ENCODE measurements around the gene ACIN1. TPM values are rescaled to one million over a fixed set of nuclear protein-coding genes. Genes with fewer than 3 reads are reported as not detected.

ACIN1 gene
- total RNA-seq, 1 donor from 2014 or later, result 62.1 TPM

DNA sequence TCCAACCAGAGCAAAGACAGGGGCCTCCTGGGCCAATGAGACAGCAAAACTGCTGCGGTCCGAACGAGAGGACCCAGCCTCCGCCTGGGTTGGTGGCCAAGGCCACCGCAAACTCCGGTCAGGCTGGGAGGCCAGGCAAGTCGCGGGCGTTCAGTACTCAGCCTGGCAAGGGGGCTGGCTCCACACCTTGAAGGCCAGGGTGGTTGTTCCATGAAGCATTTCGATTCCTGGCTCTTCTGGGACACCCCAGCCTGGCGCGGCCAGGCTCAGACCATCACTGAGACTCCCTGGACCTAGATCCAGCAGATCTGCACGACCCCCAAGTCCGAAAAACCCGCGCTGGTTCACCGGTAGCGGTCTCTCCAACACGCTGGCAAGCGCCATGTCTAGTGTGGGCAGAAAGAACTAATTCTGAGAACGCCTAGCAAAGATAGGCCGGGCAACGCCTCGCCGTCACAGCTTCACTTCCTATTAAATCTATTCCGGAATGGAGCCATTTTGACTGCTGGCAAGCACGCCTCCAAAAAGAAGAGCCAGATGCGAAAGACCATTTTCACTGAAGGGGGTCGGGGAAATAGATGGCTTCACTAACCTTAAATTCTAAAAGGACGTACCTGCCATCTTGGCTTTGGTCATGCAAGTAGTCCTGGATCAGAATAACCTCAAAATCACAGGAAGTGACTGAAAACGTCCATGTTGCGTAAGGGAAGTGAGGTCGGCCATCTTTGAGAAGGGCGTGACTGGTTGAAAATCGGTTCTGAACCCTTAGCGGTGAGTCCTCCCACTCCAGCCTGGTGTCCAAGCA, 60.2 kb downstream of the ACIN1 start, which contains the start of gene PSMB5:
PSMB5 (minus strand) TSS at position 403 of the 805 bp plus-strand sequence; CDS start at position 384, 19 bp downstream.
- Histone ChIP-seq H3K9ac (ENCODE audit: low read depth in 1 of 3, low read length in 3 of 3) (peak within 1 kb of the TSS; percentile 98 to 99 (median 99)), H3K36me3 (ENCODE audit: control insufficient read depth in 3 of 3, insufficient read depth in 3 of 3, low read length in 3 of 3) (peaks cover 15 to 20% (median 17%) of the 10 kb centered on the region in 3 donors), H3K4me1 (ENCODE audit: control insufficient read depth in 3 of 3, insufficient read depth in 3 of 3, low read length in 3 of 3) (peaks cover 10 to 21% (median 17%) of the 10 kb centered on the region in 3 donors), H3K9me3 (ENCODE audit: control insufficient read depth in 3 of 3, low read length in 3 of 3) (no peaks in the 10 kb centered on the region), H3K27ac (ENCODE audit: low read depth, low read length) (peak within 1 kb of the TSS; percentile 98), H3K27me3 (ENCODE audit: control insufficient read depth in 3 of 3, insufficient read depth in 3 of 3, low read length in 3 of 3) (no peaks in the 10 kb centered on the region), H3K4me3 (ENCODE audit: low read length in 3 of 3) (peak within 1 kb of the TSS; percentile 89 to 97 (median 97))

DNA sequence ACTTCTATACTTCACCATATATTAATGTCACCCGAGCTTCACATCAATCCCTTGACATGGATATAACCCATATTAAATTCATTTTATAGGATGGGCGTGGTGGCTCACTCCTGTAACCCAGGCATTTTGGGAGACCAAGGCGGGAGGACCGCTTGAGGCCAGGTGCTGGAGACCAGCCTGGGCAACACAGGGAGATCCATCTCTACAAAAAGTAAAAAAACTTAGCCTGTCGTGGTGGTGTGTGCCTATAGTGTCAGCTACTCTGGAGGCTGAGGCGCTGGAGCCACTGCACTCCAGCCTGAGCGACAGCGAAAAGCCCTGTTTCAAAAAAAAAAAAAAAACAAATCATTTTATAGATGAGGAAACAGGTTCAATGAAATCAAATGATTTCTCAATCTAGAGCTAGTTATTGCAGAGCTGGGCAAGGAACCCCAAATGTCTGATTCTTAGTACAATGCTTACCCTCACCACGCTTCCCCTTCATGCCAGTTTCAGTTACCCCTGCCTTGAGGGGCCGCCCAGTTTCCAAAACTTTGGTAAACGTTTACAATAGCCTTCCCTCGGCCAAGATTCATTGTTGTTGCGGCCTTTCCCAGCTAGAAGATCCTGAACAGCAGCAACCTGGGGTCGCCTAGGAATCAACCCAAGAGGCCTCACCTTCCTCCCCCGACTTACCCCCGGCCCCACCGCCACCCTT, 61.0 kb downstream of the ACIN1 start:
- H3K4me3 ChIP-seq (ENCODE audit: low read length in 3 of 3), result peak overlapping the region; percentile 89 to 97 (median 97)
- no peaks in the 10 kb centered on the region for H3K27me3 ChIP-seq (ENCODE audit: control insufficient read depth in 3 of 3, insufficient read depth in 3 of 3, low read length in 3 of 3)
- peaks cover 10 to 24% (median 21%) of the 10 kb centered on the region in 3 donors for H3K4me1 ChIP-seq (ENCODE audit: control insufficient read depth in 3 of 3, insufficient read depth in 3 of 3, low read length in 3 of 3)
- H3K27ac ChIP-seq (ENCODE audit: low read depth, low read length), result peak overlapping the region; percentile 98
- H3K36me3 ChIP-seq (ENCODE audit: control insufficient read depth in 3 of 3, insufficient read depth in 3 of 3, low read length in 3 of 3), result peaks cover 17 to 23% (median 18%) of the 10 kb centered on the region in 3 donors
- H3K9ac ChIP-seq (ENCODE audit: low read depth in 1 of 3, low read length in 3 of 3), result peak overlapping the region; percentile 98 to 99 (median 99)
- no peaks in the 10 kb centered on the region for H3K9me3 ChIP-seq (ENCODE audit: control insufficient read depth in 3 of 3, low read length in 3 of 3)

DNA sequence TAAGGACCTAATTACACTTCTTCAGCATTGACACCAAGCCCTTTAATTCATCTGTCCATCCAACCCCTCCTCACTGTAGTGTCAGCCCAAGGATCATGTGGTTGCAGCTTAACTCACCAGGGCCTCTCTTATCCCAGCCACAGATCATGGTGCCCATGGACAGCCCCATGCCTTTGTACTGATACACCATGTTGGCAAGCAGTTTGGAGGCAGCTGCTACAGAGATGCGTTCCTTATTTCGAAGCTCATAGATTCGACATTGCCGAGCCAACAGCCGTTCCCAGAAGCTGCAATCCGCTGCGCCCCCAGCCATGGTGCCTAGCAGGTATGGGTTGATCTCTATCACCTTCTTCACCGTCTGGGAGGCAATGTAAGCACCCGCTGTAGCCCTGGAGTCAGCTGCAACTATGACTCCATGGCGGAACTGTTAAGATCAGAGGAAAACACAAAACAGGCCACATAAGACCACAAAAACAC, 61.6 kb downstream of the ACIN1 start:
- no peaks in the 10 kb centered on the region for H3K9me3 ChIP-seq (ENCODE audit: control insufficient read depth in 3 of 3, low read length in 3 of 3)
- H3K9ac ChIP-seq (ENCODE audit: low read depth in 1 of 3, low read length in 3 of 3), result peak overlapping the region in 2 of 3 donors; percentile 98 to 99
- no peaks in the 10 kb centered on the region for H3K27me3 ChIP-seq (ENCODE audit: control insufficient read depth in 3 of 3, insufficient read depth in 3 of 3, low read length in 3 of 3)
- peak overlapping the region; percentile 54 to 97 (median 89) for H3K4me3 ChIP-seq (ENCODE audit: low read length in 3 of 3)
- H3K4me1 ChIP-seq (ENCODE audit: control insufficient read depth in 3 of 3, insufficient read depth in 3 of 3, low read length in 3 of 3), result peaks cover 10 to 24% (median 21%) of the 10 kb centered on the region in 3 donors
- H3K36me3 ChIP-seq (ENCODE audit: control insufficient read depth in 3 of 3, insufficient read depth in 3 of 3, low read length in 3 of 3), result peaks cover 21 to 26% (median 24%) of the 10 kb centered on the region in 3 donors
- no peak overlapping the region for H3K27ac ChIP-seq (ENCODE audit: low read depth, low read length)

DNA sequence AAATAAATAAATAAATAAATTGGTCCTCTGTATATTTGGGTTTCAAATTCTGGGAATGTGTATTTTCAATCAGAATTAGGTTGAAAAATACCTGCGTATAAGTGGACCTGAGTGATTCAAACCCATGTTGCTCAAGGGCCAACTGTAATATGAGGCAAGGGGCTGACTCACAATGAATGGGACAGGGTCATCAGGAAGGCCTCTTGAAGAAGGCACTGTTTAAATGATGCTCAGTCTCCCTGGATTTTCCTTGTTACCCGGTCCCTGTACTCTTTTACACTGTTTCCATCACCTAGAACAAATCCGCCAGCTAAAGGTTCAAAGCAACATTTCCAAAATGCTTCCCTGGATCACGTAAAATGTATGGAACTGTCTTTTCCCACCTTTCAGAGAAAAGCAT, 64.0 kb downstream of the ACIN1 start:
- H3K4me1 ChIP-seq (ENCODE audit: control insufficient read depth in 3 of 3, insufficient read depth in 3 of 3, low read length in 3 of 3), result peaks cover 10 to 27% (median 21%) of the 10 kb centered on the region in 3 donors
- H3K36me3 ChIP-seq (ENCODE audit: control insufficient read depth in 3 of 3, insufficient read depth in 3 of 3, low read length in 3 of 3), result peaks cover 28 to 29% (median 28%) of the 10 kb centered on the region in 3 donors
- no peak overlapping the region for H3K27ac ChIP-seq (ENCODE audit: low read depth, low read length)
- no peak overlapping the region for H3K9ac ChIP-seq (ENCODE audit: low read depth in 1 of 3, low read length in 3 of 3)
- no peaks in the 10 kb centered on the region for H3K9me3 ChIP-seq (ENCODE audit: control insufficient read depth in 3 of 3, low read length in 3 of 3)
- no peaks in the 10 kb centered on the region for H3K27me3 ChIP-seq (ENCODE audit: control insufficient read depth in 3 of 3, insufficient read depth in 3 of 3, low read length in 3 of 3)
- no peak overlapping the region for H3K4me3 ChIP-seq (ENCODE audit: low read length in 3 of 3)

DNA sequence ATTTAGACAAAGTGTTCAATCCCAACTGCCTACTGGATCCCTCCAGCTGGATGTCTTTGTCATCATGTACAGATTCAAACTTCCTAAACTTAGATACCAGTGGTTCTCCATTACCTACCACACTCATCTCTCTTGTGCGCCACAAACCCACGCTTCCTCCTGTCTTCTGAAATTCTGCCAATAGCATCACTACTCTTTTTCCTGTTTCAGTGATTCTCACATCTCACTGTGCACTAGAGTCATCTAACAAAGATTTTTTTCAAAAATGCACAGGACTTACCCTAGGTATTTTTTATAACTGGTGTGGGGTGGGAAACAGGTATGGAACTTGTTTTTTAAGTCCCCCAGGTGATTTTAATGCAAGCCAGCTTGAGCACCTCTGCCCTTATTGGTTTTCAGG, 66.1 kb downstream of the ACIN1 start:
- Histone ChIP-seq H3K4me3 (ENCODE audit: low read length in 3 of 3) (no peak overlapping the region), H3K4me1 (ENCODE audit: control insufficient read depth in 3 of 3, insufficient read depth in 3 of 3, low read length in 3 of 3) (peaks cover 7 to 14% (median 13%) of the 10 kb centered on the region in 3 donors), H3K9ac (ENCODE audit: low read depth in 1 of 3, low read length in 3 of 3) (no peak overlapping the region), H3K9me3 (ENCODE audit: control insufficient read depth in 3 of 3, low read length in 3 of 3) (no peaks in the 10 kb centered on the region), H3K27me3 (ENCODE audit: control insufficient read depth in 3 of 3, insufficient read depth in 3 of 3, low read length in 3 of 3) (no peaks in the 10 kb centered on the region), H3K36me3 (ENCODE audit: control insufficient read depth in 3 of 3, insufficient read depth in 3 of 3, low read length in 3 of 3) (peaks cover 39 to 41% (median 39%) of the 10 kb centered on the region in 3 donors), H3K27ac (ENCODE audit: low read depth, low read length) (no peak overlapping the region)

DNA sequence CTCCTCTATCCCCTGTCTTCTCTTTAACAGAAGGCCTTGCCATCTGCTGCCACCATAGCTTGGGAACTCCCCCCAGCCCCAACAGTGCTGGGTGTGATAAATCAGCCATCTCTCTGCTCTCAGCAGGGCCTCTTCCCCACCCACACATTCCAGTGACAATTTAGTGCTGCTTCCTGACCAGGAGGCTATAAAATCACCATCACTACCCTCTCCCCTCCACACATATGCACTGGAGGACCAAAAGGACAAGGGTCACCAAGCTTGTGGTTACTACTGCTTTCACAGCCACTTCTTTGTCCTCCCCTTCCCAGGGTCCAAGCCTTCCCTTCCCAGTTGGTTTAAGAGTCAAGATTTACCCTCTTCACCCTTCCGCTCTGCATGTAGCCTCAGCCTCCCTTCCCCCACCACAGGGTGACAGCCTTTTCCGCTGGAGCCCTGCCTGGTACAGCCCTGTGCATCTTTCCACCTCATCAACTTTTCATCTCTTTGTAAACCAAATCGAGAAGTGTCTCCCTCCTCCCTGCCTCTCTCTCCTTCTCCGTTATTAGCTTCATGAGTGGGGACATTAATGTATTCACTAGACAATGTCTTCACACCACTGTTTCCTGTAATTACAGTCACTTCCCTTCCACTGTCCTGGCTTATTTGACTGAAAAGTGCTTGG, 69.7 kb downstream of the ACIN1 start:
- H3K4me3 ChIP-seq (ENCODE audit: low read length in 3 of 3), result no peak overlapping the region
- H3K27me3 ChIP-seq (ENCODE audit: control insufficient read depth in 3 of 3, insufficient read depth in 3 of 3, low read length in 3 of 3), result no peaks in the 10 kb centered on the region
- H3K4me1 ChIP-seq (ENCODE audit: control insufficient read depth in 3 of 3, insufficient read depth in 3 of 3, low read length in 3 of 3), result peaks cover 0 to 6% (median 4%) of the 10 kb centered on the region in 3 donors
- H3K36me3 ChIP-seq (ENCODE audit: control insufficient read depth in 3 of 3, insufficient read depth in 3 of 3, low read length in 3 of 3), result peaks cover 19 to 26% (median 23%) of the 10 kb centered on the region in 3 donors
- H3K27ac ChIP-seq (ENCODE audit: low read depth, low read length), result no peak overlapping the region
- H3K9me3 ChIP-seq (ENCODE audit: control insufficient read depth in 3 of 3, low read length in 3 of 3), result no peaks in the 10 kb centered on the region
- H3K9ac ChIP-seq (ENCODE audit: low read depth in 1 of 3, low read length in 3 of 3), result no peak overlapping the region

DNA sequence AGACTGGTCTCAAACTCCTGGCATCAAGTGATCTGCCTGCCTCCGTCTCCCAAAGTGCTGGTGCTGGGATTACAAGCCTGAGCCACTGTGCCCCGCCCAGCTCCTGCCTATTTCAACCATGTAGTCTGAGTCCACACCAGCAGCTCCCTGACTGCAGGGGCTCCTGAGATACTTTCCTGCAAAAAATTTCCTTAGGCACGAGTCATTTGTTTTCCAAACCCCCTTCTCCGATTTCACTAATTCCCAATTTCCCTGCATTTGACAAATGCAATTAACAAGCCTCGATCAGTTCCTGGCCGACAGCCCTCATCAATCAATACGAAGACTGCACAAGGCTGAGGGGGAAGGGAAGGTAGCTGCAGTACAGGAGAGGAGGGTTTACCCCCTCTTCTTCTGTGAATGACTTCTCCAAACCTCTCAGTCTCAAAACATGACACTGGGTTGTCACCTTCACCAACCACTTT, 70.3 kb downstream of the ACIN1 start:
- no peaks in the 10 kb centered on the region for H3K27me3 ChIP-seq (ENCODE audit: control insufficient read depth in 3 of 3, insufficient read depth in 3 of 3, low read length in 3 of 3)
- peaks cover 19 to 26% (median 23%) of the 10 kb centered on the region in 3 donors for H3K36me3 ChIP-seq (ENCODE audit: control insufficient read depth in 3 of 3, insufficient read depth in 3 of 3, low read length in 3 of 3)
- no peaks in the 10 kb centered on the region for H3K9me3 ChIP-seq (ENCODE audit: control insufficient read depth in 3 of 3, low read length in 3 of 3)
- H3K27ac ChIP-seq (ENCODE audit: low read depth, low read length), result no peak overlapping the region
- H3K4me3 ChIP-seq (ENCODE audit: low read length in 3 of 3), result no peak overlapping the region
- peaks cover 0 to 6% (median 4%) of the 10 kb centered on the region in 3 donors for H3K4me1 ChIP-seq (ENCODE audit: control insufficient read depth in 3 of 3, insufficient read depth in 3 of 3, low read length in 3 of 3)
- no peak overlapping the region for H3K9ac ChIP-seq (ENCODE audit: low read depth in 1 of 3, low read length in 3 of 3)

DNA sequence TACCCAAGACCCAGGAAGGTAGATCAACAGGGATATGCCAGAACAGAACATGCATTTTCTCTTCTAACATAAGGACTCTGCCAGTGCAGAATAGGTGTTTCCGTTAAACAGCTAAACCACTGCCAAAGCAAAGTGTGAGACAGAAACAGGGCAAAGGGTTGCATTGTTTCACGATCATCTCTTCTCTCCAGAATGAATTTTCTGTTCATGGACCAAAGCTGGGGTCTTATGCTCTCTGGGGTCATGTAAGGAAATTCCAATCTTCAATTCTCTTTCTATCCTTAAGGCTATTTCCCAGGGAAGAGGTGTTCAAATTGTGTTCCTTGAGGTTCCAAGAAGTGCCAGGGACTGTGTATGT, 71.2 kb downstream of the ACIN1 start:
- Histone ChIP-seq H3K27me3 (ENCODE audit: control insufficient read depth in 3 of 3, insufficient read depth in 3 of 3, low read length in 3 of 3) (no peaks in the 10 kb centered on the region), H3K36me3 (ENCODE audit: control insufficient read depth in 3 of 3, insufficient read depth in 3 of 3, low read length in 3 of 3) (peaks cover 15 to 21% (median 21%) of the 10 kb centered on the region in 3 donors), H3K9ac (ENCODE audit: low read depth in 1 of 3, low read length in 3 of 3) (no peak overlapping the region), H3K4me1 (ENCODE audit: control insufficient read depth in 3 of 3, insufficient read depth in 3 of 3, low read length in 3 of 3) (peaks cover 0 to 3% (median 0%) of the 10 kb centered on the region in 3 donors), H3K27ac (ENCODE audit: low read depth, low read length) (no peak overlapping the region), H3K4me3 (ENCODE audit: low read length in 3 of 3) (no peak overlapping the region), H3K9me3 (ENCODE audit: control insufficient read depth in 3 of 3, low read length in 3 of 3) (no peaks in the 10 kb centered on the region)

DNA sequence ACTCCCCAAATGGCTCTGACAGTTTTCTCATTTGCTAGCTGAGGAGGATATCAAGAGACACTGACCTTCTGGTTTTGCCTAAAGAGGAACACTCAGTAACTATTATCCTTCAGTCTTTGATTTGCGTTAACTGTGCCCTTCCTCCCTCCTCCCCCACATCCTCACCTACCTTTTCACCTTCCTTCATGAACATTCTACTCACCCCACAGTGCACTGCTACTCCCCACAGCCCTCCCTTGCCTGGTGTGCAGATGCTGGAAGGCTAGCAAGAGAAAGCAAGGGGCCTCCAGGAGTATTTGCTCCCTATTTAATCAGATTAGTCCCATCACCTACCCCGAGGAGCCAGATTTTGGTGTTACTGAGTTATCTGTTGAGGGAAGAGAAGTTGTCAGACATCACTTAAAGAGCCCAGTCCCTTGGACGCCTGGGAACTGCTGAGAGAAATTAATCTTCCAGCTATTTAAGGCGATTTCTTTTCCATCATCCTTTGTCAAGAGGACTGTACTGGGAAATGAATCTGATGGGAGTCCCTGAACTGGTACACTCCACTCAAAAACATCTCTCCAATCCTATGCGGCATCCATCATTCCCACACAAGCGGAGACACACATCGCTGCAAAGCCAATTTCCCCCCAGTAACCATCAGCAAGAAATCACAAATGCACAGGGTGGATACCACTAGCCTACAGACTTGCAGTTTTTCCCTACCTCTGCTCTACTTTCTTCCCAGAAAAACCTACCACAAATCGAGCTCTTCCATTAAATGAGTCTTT, 71.7 kb downstream of the ACIN1 start:
- H3K27me3 ChIP-seq (ENCODE audit: control insufficient read depth in 3 of 3, insufficient read depth in 3 of 3, low read length in 3 of 3), result no peaks in the 10 kb centered on the region

More for the DNA sequence above, 71.7 kb downstream of the ACIN1 start:
- no peaks in the 10 kb centered on the region for H3K9me3 ChIP-seq (ENCODE audit: control insufficient read depth in 3 of 3, low read length in 3 of 3)
- H3K36me3 ChIP-seq (ENCODE audit: control insufficient read depth in 3 of 3, insufficient read depth in 3 of 3, low read length in 3 of 3), result peaks cover 13 to 17% (median 17%) of the 10 kb centered on the region in 3 donors
- no peak overlapping the region for H3K27ac ChIP-seq (ENCODE audit: low read depth, low read length)
- H3K4me3 ChIP-seq (ENCODE audit: low read length in 3 of 3), result no peak overlapping the region
- peaks cover 0 to 3% (median 0%) of the 10 kb centered on the region in 3 donors for H3K4me1 ChIP-seq (ENCODE audit: control insufficient read depth in 3 of 3, insufficient read depth in 3 of 3, low read length in 3 of 3)
- H3K9ac ChIP-seq (ENCODE audit: low read depth in 1 of 3, low read length in 3 of 3), result no peak overlapping the region
